ENCODE data around the gene PNPLA7. TPM values are rescaled to one million over a fixed set of nuclear protein-coding genes. Genes with fewer than 3 reads are reported as not detected.
"Not testable (repeated sequence)": the region's sequence is repeated elsewhere in the genome, so short reads cannot be mapped to it uniquely, and the experiment has no call there.

The PNPLA7 gene
- polyA plus RNA-seq, 2 donors = 2.3 to 3.9 TPM

GRCh38 chr9:137520614-137521404 lies 29.4 kb downstream of the PNPLA7 start:
- Histone ChIP-seq H3K9me3 (ENCODE audit: control insufficient read depth in 2 of 2, insufficient read depth in 1 of 2, low read depth in 1 of 2, low read length in 1 of 2) (no peaks in the 10 kb centered on the region), H3K27me3 (ENCODE audit: control insufficient read depth in 1 of 2, insufficient read depth in 2 of 2, low read length in 2 of 2) (no peaks in the 10 kb centered on the region), H3K4me3 (ENCODE audit: low read depth in 1 of 2, low read length in 2 of 2) (no peak overlapping the region), H3K4me1 (ENCODE audit: control insufficient read depth in 2 of 2, insufficient read depth in 2 of 2, low read length in 1 of 2) (no peaks in the 10 kb centered on the region), H3K27ac (ENCODE audit: low read depth in 2 of 2, low read length in 1 of 2) (no peak overlapping the region), H3K36me3 (ENCODE audit: control insufficient read depth in 2 of 2, insufficient read depth in 2 of 2, low read length in 1 of 2) (peaks cover 0 to 2% of the 10 kb centered on the region in 2 donors)
- 84 to 92% methylated on average over 30 of the region's 30 CpGs for WGBS, 2 donors

GRCh38 chr9:137519553-137519952 lies 30.6 kb downstream of the PNPLA7 start:
- Histone ChIP-seq H3K27me3 (ENCODE audit: control insufficient read depth in 1 of 2, insufficient read depth in 2 of 2, low read length in 2 of 2) (no peaks in the 10 kb centered on the region), H3K27ac (ENCODE audit: low read depth in 2 of 2, low read length in 1 of 2) (no peak overlapping the region), H3K36me3 (ENCODE audit: control insufficient read depth in 2 of 2, insufficient read depth in 2 of 2, low read length in 1 of 2) (peaks cover 0 to 2% of the 10 kb centered on the region in 2 donors), H3K9me3 (ENCODE audit: control insufficient read depth in 2 of 2, insufficient read depth in 1 of 2, low read depth in 1 of 2, low read length in 1 of 2) (no peaks in the 10 kb centered on the region), H3K4me1 (ENCODE audit: control insufficient read depth in 2 of 2, insufficient read depth in 2 of 2, low read length in 1 of 2) (no peaks in the 10 kb centered on the region), H3K4me3 (ENCODE audit: low read depth in 1 of 2, low read length in 2 of 2) (no peak overlapping the region)
- WGBS, 2 donors = 87 to 95% methylated on average over 10 of the region's 10 CpGs

GRCh38 chr9:137518661-137519459 lies 31.3 kb downstream of the PNPLA7 start:
- not testable (repeated sequence) for H3K4me3 ChIP-seq (ENCODE audit: low read depth in 1 of 2, low read length in 2 of 2); H3K9me3 ChIP-seq (ENCODE audit: control insufficient read depth in 2 of 2, insufficient read depth in 1 of 2, low read depth in 1 of 2, low read length in 1 of 2); H3K27ac ChIP-seq (ENCODE audit: low read depth in 2 of 2, low read length in 1 of 2); H3K36me3 ChIP-seq (ENCODE audit: control insufficient read depth in 2 of 2, insufficient read depth in 2 of 2, low read length in 1 of 2); H3K4me1 ChIP-seq (ENCODE audit: control insufficient read depth in 2 of 2, insufficient read depth in 2 of 2, low read length in 1 of 2); H3K27me3 ChIP-seq (ENCODE audit: control insufficient read depth in 1 of 2, insufficient read depth in 2 of 2, low read length in 2 of 2)
- 90 to 92% methylated on average over 13 of the region's 13 CpGs for WGBS, 2 donors

GRCh38 chr9:137516144-137516917 lies 33.9 kb downstream of the PNPLA7 start:
- H3K36me3 ChIP-seq (ENCODE audit: control insufficient read depth in 2 of 2, insufficient read depth in 2 of 2, low read length in 1 of 2) = peaks cover 0 to 2% of the 10 kb centered on the region in 2 donors
- H3K27ac ChIP-seq (ENCODE audit: low read depth in 2 of 2, low read length in 1 of 2) = no peak overlapping the region
- H3K9me3 ChIP-seq (ENCODE audit: control insufficient read depth in 2 of 2, insufficient read depth in 1 of 2, low read depth in 1 of 2, low read length in 1 of 2) = no peaks in the 10 kb centered on the region
- H3K27me3 ChIP-seq (ENCODE audit: control insufficient read depth in 1 of 2, insufficient read depth in 2 of 2, low read length in 2 of 2) = no peaks in the 10 kb centered on the region
- H3K4me3 ChIP-seq (ENCODE audit: low read depth in 1 of 2, low read length in 2 of 2) = no peak overlapping the region
- WGBS, 2 donors = 73 to 74% methylated on average over 10 of the region's 10 CpGs
- H3K4me1 ChIP-seq (ENCODE audit: control insufficient read depth in 2 of 2, insufficient read depth in 2 of 2, low read length in 1 of 2) = no peaks in the 10 kb centered on the region

GRCh38 chr9:137515338-137515724 lies 34.9 kb downstream of the PNPLA7 start:
- no peaks in the 10 kb centered on the region for H3K27me3 ChIP-seq (ENCODE audit: control insufficient read depth in 1 of 2, insufficient read depth in 2 of 2, low read length in 2 of 2)
- H3K9me3 ChIP-seq (ENCODE audit: control insufficient read depth in 2 of 2, insufficient read depth in 1 of 2, low read depth in 1 of 2, low read length in 1 of 2) = no peaks in the 10 kb centered on the region
- H3K27ac ChIP-seq (ENCODE audit: low read depth in 2 of 2, low read length in 1 of 2) = no peak overlapping the region
- H3K4me3 ChIP-seq (ENCODE audit: low read depth in 1 of 2, low read length in 2 of 2) = no peak overlapping the region
- no peaks in the 10 kb centered on the region for H3K4me1 ChIP-seq (ENCODE audit: control insufficient read depth in 2 of 2, insufficient read depth in 2 of 2, low read length in 1 of 2)
- H3K36me3 ChIP-seq (ENCODE audit: control insufficient read depth in 2 of 2, insufficient read depth in 2 of 2, low read length in 1 of 2) = peaks cover 0 to 2% of the 10 kb centered on the region in 2 donors
- 85 to 90% methylated on average over 23 of the region's 23 CpGs for WGBS, 2 donors

- WGBS, 2 donors = 90 to 92% methylated on average over 20 to 30 of the region's 30 CpGs
- Histone ChIP-seq H3K27me3 (ENCODE audit: control insufficient read depth in 1 of 2, insufficient read depth in 2 of 2, low read length in 2 of 2) (no peaks in the 10 kb centered on the region), H3K27ac (ENCODE audit: low read depth in 2 of 2, low read length in 1 of 2) (no peak overlapping the region), H3K36me3 (ENCODE audit: control insufficient read depth in 2 of 2, insufficient read depth in 2 of 2, low read length in 1 of 2) (peaks cover 0 to 2% of the 10 kb centered on the region in 2 donors), H3K4me3 (ENCODE audit: low read depth in 1 of 2, low read length in 2 of 2) (no peak overlapping the region), H3K9me3 (ENCODE audit: control insufficient read depth in 2 of 2, insufficient read depth in 1 of 2, low read depth in 1 of 2, low read length in 1 of 2) (no peaks in the 10 kb centered on the region), H3K4me1 (ENCODE audit: control insufficient read depth in 2 of 2, insufficient read depth in 2 of 2, low read length in 1 of 2) (no peaks in the 10 kb centered on the region)
Observed at GRCh38 chr9:137514691-137515337, 35.4 kb downstream of the PNPLA7 start.

GRCh38 chr9:137513801-137514570 lies 36.2 kb downstream of the PNPLA7 start:
- H3K27me3 ChIP-seq (ENCODE audit: control insufficient read depth in 1 of 2, insufficient read depth in 2 of 2, low read length in 2 of 2); H3K36me3 ChIP-seq (ENCODE audit: control insufficient read depth in 2 of 2, insufficient read depth in 2 of 2, low read length in 1 of 2); H3K27ac ChIP-seq (ENCODE audit: low read depth in 2 of 2, low read length in 1 of 2); H3K9me3 ChIP-seq (ENCODE audit: control insufficient read depth in 2 of 2, insufficient read depth in 1 of 2, low read depth in 1 of 2, low read length in 1 of 2); H3K4me1 ChIP-seq (ENCODE audit: control insufficient read depth in 2 of 2, insufficient read depth in 2 of 2, low read length in 1 of 2); H3K4me3 ChIP-seq (ENCODE audit: low read depth in 1 of 2, low read length in 2 of 2): not testable (repeated sequence)
- 80 to 84% methylated on average over 32 to 42 of the region's 42 CpGs for WGBS, 2 donors

- not testable (repeated sequence) for H3K27ac ChIP-seq (ENCODE audit: low read depth in 2 of 2, low read length in 1 of 2); H3K36me3 ChIP-seq (ENCODE audit: control insufficient read depth in 2 of 2, insufficient read depth in 2 of 2, low read length in 1 of 2); H3K9me3 ChIP-seq (ENCODE audit: control insufficient read depth in 2 of 2, insufficient read depth in 1 of 2, low read depth in 1 of 2, low read length in 1 of 2); H3K27me3 ChIP-seq (ENCODE audit: control insufficient read depth in 1 of 2, insufficient read depth in 2 of 2, low read length in 2 of 2); H3K4me3 ChIP-seq (ENCODE audit: low read depth in 1 of 2, low read length in 2 of 2); H3K4me1 ChIP-seq (ENCODE audit: control insufficient read depth in 2 of 2, insufficient read depth in 2 of 2, low read length in 1 of 2)
- 77 to 85% methylated on average over 5 of the region's 5 CpGs for WGBS, 2 donors
Observed at GRCh38 chr9:137513136-137513535, 37.1 kb downstream of the PNPLA7 start.
